Mammary epithelial cell (primary cell): ENCODE measurements around the gene AGAP1.

Source experiments
- EZH2 ChIP-seq: IDR thresholded peaks from 2 replicates; pipeline ENCODE4 v1.6.1; 2012; ENCODE audit warnings: low read length, inconsistent platforms, borderline replicate concordance
- TF ChIP-seq, protein P1 (sequence below), 2 donors: IDR thresholded peaks in 1 of 2; conservative IDR thresholded peaks in 1 of 2; 2 replicates each; pipeline ENCODE4 v1.5.1; 2011 to 2012; ENCODE audit warnings: inconsistent platforms in 2 of 2, low read length in 2 of 2, mild to moderate bottlenecking in 2 of 2, control low read depth in 1 of 2, low read depth in 1 of 2; ENCODE audit not compliant: insufficient read depth in 1 of 2; ENCODE audit errors: extremely low read depth in 1 of 2

- TF ChIP-seq, protein P1, sequence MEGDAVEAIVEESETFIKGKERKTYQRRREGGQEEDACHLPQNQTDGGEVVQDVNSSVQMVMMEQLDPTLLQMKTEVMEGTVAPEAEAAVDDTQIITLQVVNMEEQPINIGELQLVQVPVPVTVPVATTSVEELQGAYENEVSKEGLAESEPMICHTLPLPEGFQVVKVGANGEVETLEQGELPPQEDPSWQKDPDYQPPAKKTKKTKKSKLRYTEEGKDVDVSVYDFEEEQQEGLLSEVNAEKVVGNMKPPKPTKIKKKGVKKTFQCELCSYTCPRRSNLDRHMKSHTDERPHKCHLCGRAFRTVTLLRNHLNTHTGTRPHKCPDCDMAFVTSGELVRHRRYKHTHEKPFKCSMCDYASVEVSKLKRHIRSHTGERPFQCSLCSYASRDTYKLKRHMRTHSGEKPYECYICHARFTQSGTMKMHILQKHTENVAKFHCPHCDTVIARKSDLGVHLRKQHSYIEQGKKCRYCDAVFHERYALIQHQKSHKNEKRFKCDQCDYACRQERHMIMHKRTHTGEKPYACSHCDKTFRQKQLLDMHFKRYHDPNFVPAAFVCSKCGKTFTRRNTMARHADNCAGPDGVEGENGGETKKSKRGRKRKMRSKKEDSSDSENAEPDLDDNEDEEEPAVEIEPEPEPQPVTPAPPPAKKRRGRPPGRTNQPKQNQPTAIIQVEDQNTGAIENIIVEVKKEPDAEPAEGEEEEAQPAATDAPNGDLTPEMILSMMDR (conservative IDR thresholded peaks at IDR 0.05 in 1 of 2, IDR thresholded peaks at IDR 0.05 in 1 of 2; ENCODE audit: extremely low read depth in 1 of 2, insufficient read depth in 1 of 2, low read depth in 1 of 2, low read length in 2 of 2), result no peak
- no peak for TF ChIP-seq EZH2
These were observed 198.2 kb downstream of the AGAP1 start for GRCh38 chr2:235692076-235692475.
